PFSK-1 (cell line): ENCODE results near the gene MAML2.

ENCODE experiments used
- FOXP2 ChIP-seq: optimal IDR thresholded peaks from 2 replicates; pipeline ENCODE3; 2011; ENCODE audit warnings: borderline replicate concordance, control low read depth, inconsistent platforms; ENCODE audit not compliant: insufficient read depth; ENCODE audit errors: extremely low read length, extremely low read depth
- POLR2AphosphoS5 ChIP-seq: IDR thresholded peaks from 2 replicates; pipeline ENCODE4 v1.6.1; 2012; ENCODE audit warnings: low read depth, mild to moderate bottlenecking, control low read depth, low read length, moderate library complexity
- SIN3A ChIP-seq: IDR thresholded peaks from 2 replicates; pipeline ENCODE4 v1.6.1; 2012; ENCODE audit warnings: mild to moderate bottlenecking, low read length, moderate library complexity, borderline replicate concordance; ENCODE audit not compliant: insufficient read depth
- TAF1 ChIP-seq: IDR thresholded peaks from 2 replicates; pipeline ENCODE4 v1.6.1; 2012; ENCODE audit warnings: low read length, control low read depth, borderline replicate concordance; ENCODE audit not compliant: insufficient read depth
- TF ChIP-seq, protein P1 (sequence below), 2 experiments: IDR thresholded peaks; 2 replicates each; pipeline versions ENCODE4 v1.6.1 to v1.8.0; 2011 to 2012; ENCODE audit warnings: low read depth in 2 of 2, low read length in 2 of 2, control low read depth in 1 of 2, inconsistent platforms in 1 of 2, mild to moderate bottlenecking in 1 of 2, moderate library complexity in 1 of 2; ENCODE audit not compliant: insufficient read depth in 1 of 2

The MAML2 gene

GRCh38 chr11:96265220-96265737 lies 77.7 kb downstream of the MAML2 start:
- TF ChIP-seq, protein P1, sequence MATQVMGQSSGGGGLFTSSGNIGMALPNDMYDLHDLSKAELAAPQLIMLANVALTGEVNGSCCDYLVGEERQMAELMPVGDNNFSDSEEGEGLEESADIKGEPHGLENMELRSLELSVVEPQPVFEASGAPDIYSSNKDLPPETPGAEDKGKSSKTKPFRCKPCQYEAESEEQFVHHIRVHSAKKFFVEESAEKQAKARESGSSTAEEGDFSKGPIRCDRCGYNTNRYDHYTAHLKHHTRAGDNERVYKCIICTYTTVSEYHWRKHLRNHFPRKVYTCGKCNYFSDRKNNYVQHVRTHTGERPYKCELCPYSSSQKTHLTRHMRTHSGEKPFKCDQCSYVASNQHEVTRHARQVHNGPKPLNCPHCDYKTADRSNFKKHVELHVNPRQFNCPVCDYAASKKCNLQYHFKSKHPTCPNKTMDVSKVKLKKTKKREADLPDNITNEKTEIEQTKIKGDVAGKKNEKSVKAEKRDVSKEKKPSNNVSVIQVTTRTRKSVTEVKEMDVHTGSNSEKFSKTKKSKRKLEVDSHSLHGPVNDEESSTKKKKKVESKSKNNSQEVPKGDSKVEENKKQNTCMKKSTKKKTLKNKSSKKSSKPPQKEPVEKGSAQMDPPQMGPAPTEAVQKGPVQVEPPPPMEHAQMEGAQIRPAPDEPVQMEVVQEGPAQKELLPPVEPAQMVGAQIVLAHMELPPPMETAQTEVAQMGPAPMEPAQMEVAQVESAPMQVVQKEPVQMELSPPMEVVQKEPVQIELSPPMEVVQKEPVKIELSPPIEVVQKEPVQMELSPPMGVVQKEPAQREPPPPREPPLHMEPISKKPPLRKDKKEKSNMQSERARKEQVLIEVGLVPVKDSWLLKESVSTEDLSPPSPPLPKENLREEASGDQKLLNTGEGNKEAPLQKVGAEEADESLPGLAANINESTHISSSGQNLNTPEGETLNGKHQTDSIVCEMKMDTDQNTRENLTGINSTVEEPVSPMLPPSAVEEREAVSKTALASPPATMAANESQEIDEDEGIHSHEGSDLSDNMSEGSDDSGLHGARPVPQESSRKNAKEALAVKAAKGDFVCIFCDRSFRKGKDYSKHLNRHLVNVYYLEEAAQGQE (IDR thresholded peaks at IDR 0.05; ENCODE audit: insufficient read depth in 1 of 2, low read depth in 2 of 2, low read length in 2 of 2), result no peak
- TF ChIP-seq SIN3A (no peak), POLR2AphosphoS5 (no peak), FOXP2 (no peak), TAF1 (no peak)

GRCh38 chr11:96264364-96264763 lies 78.6 kb downstream of the MAML2 start:
- TF ChIP-seq, protein P1 (IDR thresholded peaks at IDR 0.05; ENCODE audit: insufficient read depth in 1 of 2, low read depth in 2 of 2, low read length in 2 of 2), result no peak
- TF ChIP-seq TAF1 (no peak), SIN3A (no peak), FOXP2 (no peak), POLR2AphosphoS5 (no peak)

- no peak for TF ChIP-seq POLR2AphosphoS5
- TF ChIP-seq SIN3A, result no peak
- TF ChIP-seq, protein P1 (IDR thresholded peaks at IDR 0.05; ENCODE audit: insufficient read depth in 1 of 2, low read depth in 2 of 2, low read length in 2 of 2), result no peak
- no peak for TF ChIP-seq FOXP2
- TF ChIP-seq TAF1, result no peak
Measured at GRCh38 chr11:96263238-96263763, 79.7 kb downstream of the MAML2 start.

GRCh38 chr11:96260532-96260931 lies 82.5 kb downstream of the MAML2 start:
- TF ChIP-seq, protein P1 (IDR thresholded peaks at IDR 0.05; ENCODE audit: insufficient read depth in 1 of 2, low read depth in 2 of 2, low read length in 2 of 2), result no peak
- no peak for TF ChIP-seq POLR2AphosphoS5
- TF ChIP-seq FOXP2, result no peak
- no peak for TF ChIP-seq TAF1
- TF ChIP-seq SIN3A, result no peak

DNA sequence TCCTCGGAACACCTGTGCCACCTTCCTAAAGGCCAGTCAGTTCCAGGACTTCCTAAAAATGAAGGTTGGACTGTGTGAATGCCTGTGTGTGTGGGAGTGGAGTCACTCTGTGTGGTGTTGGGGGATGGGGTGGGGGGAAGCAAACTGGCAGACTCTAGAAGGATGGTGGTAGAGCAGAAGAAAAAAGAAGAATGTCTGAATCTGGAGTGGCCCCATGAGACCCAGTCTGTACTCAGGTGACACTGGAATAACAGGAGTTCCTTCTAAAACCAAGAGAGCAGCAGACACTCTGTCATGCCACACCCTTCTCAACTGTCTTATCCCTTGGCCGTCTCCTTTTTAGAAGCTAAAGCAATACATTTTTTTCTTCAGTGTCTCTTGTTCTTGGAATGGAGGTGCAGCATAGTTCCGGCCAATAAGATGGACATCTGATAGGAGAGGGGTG lies 82.9 kb downstream of the MAML2 start:
- TF ChIP-seq SIN3A (no peak), TAF1 (no peak), FOXP2 (no peak), POLR2AphosphoS5 (no peak)
- TF ChIP-seq, protein P1 (IDR thresholded peaks at IDR 0.05; ENCODE audit: insufficient read depth in 1 of 2, low read depth in 2 of 2, low read length in 2 of 2), result no peak
